ELR (cell line): ENCODE measurements around the gene MDK.
A peak's percentile ranks its signal among the peaks of the same experiment; 100 is the strongest.

Experiments
- DNase-seq: peaks from one replicate; pipeline ENCODE4 v3.0.0-alpha.2; 2015; ENCODE audit warnings: low read depth

MDK gene

DNA sequence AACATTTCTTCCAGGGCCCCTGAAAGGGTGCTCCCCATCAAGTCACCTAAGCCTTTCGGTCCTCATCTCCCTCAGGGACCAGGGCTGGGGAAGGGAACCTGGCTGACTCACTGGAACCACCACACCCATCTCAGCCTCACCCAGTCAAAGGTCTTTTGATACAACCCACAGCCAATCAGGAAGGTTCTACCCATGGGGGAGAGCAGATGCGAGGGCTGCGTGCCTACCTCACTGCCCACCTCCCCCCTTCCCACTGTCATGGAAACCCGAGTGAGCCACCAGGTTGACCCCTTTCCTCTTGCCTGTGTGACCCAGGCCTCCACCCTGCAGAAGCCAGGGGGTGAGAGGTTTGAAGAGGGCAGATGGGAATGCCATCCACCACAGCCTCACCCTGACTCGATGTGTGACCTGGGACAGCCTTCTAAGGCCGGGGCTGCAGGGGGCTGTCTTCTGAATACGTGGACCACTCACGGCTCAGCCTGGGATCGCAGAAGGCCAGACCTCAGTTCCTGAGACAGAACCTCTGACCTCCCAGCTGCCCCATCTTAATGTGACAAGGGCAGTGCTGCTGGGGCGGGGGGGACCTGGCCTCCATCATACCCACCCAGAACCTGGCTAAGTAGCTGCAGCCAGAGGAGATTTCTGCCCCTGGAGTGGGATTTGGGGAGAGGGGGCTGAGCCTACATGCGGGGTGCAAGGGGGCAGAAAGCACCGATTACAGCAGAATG lies 2.7 kb downstream of the MDK start:
- DNase-seq, result no peak

DNA sequence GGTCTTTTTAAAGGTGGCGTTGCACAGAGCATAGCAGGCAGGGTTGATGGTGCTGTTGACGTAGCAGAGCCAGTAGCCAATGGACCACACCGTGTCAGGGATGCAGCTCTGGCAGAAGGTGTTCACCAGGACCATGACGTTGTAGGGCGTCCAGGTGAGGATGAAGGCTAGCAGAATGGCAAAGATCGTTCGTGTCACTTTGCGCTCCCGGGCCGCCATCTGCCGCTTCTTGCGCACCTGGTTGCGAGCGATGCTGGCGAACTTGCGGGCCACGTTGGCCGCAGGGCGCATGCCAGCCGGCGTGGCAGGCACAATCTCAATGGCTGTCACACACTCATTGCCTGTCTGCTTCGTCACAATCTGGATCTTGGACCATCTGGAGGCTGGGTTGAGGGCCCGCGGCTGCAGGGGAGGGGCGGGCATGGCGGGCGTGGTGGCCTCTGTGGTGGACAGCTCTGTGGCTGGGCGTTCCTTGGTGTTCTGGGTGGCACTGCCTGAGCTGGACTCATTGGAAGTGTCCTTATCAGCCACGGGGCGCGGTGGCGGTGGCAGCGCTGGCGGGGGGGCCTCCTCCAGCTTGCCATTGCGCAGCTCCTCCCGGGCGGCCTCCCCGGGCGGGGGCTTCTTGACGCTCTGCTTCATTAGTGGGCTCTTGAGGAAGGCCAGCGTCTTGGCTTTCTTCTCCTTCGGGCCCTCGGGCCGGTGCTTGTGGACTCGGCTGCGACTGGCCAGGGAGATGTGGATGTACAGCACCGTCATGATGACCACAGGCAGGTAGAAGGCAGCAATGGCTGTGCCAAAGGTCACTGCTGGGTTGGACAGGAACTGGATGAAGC lies 3.9 kb downstream of the MDK start:
- DNase-seq, result no peak

DNA sequence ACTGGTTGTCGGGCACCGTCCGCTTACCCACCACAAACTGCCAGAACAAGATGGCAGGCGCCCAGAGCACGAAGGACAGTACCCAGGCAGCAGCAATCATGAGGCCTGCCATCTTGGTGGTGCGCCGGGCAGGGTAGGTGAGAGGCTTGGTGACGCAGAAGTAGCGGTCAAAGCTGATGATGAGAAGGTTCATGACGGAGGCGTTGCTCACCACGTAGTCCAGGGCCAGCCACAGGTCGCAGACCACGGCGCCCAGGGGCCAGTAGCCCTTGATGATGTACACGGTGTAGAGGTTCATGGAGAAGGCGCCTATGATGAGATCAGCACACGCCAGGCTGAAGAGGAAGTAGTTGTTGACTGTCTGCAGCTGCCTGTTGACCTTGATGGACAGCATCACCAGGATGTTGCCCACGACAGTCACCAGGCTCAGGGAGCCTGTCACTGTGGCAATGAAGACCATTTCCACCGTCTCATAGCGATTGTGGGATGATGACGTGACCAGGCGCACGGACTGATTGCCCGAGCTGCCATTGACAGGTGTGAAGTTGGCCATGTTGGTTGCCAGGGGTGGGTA lies 4.6 kb downstream of the MDK start:
- no peak for DNase-seq

DNA sequence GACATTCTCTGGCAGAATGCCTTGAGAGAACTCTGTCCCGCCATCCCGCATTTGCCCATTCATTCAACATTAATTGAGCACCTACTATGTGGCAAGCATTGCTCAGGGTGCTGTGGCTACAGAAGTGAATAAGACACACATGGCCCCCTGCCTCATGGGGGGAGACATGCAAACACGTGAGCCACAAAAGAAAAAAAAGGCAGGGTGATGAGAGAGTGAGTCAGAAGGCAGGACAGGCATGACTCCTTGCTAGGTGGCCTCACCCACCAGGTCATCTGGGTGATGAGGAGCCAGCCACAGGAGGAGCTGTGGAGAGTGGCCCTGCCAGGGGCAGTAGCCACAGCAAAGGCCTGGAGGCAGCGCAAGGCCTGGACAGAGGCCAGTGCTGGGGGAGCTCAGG lies 5.2 kb downstream of the MDK start:
- DNase-seq, result peak; percentile 86

DNA sequence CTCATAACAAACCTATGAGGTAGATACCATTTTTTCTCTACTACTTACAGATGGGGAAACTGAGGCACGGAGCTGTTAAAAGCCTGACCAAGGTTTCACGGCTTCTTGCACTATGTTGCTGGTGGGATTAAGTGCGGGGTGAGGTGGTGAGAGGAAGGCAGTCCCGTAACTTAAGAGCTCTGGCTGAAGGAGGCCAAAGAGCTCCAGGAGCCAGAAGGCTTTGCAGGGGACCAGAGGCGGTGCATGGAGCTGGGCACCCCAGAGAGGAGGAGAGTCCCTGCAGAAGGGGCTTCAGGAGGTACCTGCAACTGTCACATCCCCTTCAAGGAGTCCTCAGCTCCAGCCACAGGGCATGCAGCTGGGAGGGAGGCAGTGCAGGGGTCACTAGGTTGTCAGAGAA lies 6.0 kb downstream of the MDK start:
- DNase-seq, result no peak

DNA sequence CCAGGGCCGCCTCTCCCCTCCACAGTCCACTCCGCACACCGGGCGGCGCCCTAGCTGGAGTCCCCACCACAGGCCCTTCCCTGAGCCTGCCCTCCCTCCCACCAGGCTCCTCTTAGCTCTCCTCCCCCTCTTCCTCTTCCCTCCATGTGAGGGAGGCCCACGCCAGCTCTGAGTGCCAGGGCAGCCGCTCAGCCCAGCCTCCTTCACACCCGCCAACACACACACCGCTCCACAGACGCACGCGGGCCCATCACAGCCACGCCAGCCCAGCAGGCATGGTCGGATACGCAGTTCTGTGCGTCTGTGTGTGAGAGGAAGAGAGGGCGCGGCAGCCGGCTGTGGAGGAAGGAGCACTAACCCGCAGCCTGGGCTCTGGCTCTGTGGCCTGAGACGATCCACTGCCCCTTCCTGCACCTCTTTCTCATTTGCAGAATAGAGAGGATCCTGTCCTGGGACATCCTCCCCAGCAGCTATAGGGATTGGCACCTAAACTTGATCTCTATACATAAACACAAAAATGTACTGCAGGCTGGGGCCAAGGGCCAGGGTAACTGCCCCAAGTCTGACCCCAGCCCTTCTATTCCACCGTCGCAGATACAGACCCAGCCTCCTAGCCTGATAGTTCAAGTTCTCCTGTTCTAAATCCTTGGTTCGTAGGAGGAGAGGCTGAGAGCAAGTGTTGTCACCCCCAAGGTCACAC lies 6.6 kb downstream of the MDK start:
- DNase-seq, result no peak

DNA sequence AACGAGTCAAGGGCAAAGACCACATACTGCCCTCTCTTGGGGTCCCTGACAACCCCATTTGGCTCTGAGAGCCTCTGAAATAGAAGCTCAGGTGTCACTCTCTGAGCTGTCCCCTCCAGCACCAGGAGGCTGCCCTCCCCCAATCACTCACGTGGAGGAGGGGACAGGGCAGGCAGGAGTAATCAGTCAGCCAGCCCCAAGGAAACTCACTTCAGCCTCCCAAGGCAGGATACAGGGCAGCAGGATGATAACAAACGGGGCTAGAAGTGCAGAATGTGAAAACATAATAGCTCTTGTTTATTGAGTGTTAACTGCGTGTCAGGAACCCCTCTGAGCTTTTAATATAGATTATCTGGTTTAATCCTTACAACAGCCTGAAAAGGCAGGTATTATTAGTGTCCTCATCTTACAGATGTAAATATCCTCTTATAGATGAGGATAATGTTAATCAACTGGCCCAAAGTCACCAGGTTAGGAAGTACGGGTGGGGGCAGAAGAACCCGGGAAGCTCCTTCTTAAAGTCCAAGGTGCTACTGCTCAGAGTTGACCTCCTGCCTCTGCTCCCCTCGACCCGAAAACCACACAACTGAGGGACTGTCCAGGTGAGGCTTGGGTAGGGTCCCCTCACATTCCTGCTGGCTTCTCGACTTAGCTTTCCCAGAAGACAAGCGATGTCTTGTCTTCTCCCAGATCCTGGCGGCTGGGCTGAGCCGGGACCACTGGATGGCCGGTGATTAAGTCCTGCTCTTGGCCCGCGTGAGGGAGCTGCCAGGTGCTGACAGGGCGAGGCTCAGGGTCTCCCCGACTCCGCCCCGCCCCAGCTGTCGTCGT lies 7.4 kb downstream of the MDK start:
- DNase-seq, result no peak

DNA sequence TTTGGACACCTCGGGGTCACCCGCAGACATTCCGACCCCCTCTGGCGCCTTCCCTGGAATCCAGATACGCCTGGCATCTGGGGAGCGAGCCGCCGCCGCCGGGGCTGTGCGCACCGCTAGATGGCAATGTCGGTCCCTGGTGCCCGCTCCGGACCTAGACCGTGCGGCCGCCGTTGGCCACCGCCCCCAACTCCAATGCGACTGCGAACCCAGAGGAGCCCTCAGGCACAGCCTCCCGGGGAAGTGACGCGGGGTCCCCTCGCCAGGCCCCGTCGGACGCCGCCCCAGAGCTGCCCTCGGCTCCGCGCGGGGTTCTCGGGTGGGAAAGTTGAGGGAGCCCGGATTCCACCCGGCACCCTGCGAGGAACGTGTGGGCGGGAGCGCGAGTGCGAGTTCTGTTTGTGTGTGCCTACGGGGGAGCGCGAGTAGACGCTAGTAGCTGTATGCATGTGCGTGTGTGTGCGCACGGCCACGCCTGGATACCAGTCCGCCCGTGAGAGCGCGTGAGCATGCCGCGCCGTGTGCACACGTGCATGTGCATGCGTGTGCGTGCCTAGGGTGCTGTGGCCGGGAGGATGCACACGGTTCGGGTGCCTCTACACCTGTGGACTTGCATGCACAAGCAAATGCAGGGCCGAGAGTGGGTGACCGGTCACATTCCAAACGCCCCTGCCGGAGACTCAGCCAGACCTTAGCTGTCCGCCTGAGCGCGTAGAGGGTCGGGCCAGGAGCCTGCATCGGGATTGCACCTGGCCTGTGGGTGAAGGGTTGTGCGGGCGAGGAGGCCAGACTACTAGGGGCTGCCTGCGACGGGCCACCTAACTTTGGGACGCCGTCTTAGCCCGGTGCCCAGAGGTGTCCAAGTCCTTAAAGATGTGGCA lies 8.2 kb downstream of the MDK start:
- peak; percentile 80 for DNase-seq

DNA sequence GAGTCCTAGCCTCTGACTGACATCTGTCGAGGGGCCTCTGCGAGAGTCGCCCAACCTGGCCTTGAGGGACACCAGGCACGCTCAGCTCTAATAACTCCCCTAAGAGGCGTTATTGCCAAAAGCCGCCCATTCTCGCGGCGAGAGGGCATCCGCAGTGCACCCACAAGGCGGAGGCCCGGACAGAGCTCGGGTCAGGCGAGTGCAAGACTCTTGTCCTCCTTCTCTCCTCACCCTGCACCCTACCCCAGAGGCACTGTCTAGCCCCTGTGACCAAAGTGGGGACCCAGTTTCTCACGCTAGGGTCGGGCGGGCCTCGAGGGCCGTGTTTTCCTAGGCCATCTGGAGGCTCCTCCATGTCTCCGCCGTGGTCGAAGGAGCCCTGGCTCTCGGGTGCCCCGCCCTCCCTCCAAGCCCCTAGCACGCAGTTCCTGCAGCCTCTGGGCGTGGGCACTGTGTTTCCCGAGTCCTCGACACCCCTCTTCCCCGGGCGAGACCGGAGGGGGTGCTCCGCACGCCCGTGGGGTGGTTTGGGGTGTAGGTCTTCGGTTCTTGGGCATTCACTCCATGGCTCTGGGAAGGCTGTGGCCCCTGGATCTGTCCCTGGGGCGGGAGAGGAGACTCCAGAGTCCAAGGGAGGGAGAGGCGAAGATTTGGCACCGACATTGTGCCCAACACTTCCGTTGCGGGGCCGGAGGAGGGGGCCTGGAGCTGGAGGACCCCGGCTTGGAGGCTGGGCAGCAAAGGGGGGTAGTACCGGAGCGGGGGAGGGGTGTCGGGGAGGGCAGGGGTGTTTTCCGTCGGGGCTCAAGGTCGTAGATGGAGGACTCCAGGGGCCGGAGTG lies 9.1 kb downstream of the MDK start:
- no peak for DNase-seq

DNA sequence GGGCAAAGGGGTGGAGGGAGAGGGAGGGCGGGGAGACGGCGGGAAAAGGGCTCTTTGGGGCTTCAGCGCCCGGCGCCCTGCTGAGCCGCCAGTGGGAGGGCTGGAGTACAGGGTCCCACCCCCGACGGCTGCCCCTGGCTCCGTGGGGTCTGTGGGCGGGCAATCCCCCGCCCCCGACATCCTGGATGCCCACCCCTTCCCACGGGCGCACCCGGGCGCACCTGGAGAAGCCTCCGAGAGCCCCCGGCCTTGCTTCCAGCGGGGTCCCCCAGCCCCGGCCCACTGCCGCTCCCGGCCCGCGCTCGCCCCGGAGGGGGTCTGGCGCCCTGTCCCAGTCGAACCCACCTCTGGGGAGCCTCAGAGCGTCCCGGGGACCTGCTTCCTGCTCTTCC lies 9.7 kb downstream of the MDK start:
- no peak for DNase-seq

DNA sequence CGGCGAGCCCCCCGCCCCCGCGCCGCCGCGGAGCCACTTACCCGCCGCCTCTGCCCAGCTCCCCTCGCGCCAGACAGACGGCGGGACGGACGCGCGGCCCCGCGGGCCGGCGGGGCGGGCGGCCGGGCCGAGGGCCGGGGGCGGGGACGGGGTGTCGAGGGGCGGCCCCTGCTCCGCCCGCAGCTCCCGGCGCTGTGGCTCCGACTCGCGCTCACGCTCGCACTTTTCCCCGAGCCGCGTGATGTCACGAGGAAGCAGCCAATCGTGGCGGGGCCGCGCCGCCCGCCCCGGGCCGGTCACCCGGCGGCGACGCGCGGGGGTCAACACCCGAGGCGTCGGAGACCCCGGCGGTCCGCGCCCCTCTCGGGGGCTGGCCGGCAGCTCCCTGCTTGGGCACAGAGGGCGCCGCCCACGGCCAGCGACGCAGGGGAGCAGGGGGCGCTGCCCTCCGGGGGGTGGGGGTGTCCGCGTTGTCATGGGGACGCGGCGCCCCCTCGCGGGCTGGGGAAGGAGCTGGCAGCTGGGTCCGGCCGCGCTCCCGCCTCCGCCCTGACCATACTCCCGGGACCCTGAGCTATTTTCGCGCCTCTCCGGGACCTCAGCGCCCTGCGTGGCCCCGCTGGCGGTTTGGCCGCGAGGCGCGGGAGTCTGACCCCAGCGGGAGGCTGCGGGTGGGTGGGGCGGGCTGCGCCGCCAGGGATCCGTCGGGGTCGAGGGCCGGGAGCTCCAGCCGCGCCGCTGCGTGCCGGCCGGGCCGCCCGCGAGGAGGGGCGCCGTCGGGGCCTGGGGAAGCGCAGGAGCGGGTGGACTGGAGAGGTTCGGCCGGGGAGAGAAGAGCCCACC lies 10.3 kb downstream of the MDK start, which contains the start of gene CHRM4:
Gene CHRM4, minus strand, starts transcription at position 199 of the 843 bp plus-strand sequence. CDS start 5,219 bp downstream, outside the sequence.
- DNase-seq, result peak; percentile 66

DNA sequence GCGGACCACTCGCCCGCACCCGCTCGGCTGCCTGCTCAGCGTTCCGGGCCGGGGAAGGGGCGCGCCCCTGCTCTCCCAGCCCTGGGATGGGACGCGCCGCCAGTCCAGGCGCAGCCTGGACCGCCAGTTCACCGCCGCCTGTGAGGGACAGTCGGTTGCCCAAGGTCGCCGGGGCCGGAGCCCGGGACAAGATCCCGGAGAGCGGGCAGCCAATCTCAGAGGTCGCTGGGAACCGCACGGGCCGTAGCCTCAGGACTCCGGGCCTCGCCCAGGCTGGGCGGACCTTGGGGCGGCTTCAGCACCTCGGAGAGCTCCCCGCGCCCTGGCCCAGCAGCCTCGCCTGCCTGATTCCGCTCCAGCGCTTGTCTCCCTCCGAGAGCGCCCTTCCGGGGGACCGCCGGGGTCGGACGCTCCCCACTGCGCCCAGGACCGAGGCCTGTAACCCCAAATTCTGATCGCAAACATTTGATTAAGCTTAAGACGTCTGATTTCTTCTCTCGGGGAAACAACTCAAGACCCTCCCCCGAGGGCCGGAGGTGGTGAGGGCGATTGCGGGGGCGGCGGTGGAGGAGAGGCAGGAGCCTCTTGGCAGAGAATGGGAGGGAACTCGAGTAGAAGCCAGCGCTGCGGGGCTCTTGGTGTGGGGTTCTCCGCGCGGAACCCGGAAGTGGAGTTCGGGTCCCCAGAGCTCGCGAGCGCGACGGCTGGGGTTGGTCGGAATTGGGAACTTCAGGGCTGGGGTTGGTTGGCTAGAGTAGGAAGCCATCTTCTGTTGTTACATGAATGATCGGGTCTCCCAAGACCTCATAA lies 11.2 kb downstream of the MDK start:
- DNase-seq, result peak; percentile 85

DNA sequence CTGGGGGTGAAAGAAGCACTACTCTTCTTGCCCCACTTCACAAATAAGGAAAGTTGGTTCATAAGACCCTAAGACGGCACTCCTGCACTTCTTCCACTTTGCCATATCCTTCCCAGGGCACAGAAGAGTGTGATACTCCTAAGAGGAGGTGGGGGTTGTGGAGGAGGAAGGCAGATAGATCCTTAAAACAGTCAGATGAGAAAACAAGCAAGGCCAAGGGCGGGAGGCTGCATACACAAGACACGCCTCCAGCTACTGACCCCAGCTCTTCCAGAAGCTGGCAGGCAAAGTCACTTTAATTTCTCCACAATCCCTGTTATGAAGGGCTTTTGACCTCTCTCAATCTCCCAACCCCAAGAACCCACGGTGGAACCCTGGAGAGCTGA lies 11.8 kb downstream of the MDK start:
- DNase-seq, result no peak

DNA sequence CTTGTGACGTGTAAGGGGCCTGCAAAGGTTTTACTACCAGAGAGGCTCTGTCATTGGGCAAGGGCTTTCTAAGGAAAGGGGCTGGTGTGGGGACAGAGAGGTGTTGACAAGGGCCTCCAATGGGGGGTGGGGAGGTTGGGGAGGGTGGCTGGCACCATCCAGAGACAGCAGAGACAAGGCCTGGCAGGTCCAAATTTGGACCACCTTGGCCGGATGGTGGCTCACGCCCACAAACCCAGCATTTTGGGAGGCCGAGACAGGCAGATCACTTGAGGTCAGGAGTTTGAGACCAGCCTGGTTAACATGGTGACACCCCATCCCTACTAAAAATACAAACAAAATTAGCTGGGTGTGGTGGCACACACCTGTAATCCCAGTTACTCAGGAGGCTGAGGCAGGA lies 12.3 kb downstream of the MDK start:
- no peak for DNase-seq

DNA sequence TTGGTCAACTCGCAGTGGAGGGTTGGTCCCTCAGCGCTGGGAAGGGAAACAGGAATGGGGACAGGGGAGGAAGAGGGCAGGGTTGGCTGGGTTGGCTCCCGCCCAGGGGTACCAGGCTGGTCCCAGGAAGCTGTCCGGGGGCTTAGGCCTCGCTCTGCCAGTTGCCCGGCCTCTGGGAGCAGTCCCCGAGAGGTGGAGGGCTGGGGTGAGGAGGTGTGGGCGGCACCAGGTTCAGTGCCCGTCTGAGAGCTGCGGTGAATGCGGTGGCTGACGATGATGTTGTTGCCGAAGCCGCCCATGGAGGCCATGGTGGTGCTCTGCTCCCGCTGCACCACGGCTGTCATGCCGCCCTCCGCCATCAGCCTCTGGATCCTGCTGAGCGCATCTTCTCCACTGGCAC lies 16.1 kb downstream of the MDK start:
- no peak for DNase-seq

DNA sequence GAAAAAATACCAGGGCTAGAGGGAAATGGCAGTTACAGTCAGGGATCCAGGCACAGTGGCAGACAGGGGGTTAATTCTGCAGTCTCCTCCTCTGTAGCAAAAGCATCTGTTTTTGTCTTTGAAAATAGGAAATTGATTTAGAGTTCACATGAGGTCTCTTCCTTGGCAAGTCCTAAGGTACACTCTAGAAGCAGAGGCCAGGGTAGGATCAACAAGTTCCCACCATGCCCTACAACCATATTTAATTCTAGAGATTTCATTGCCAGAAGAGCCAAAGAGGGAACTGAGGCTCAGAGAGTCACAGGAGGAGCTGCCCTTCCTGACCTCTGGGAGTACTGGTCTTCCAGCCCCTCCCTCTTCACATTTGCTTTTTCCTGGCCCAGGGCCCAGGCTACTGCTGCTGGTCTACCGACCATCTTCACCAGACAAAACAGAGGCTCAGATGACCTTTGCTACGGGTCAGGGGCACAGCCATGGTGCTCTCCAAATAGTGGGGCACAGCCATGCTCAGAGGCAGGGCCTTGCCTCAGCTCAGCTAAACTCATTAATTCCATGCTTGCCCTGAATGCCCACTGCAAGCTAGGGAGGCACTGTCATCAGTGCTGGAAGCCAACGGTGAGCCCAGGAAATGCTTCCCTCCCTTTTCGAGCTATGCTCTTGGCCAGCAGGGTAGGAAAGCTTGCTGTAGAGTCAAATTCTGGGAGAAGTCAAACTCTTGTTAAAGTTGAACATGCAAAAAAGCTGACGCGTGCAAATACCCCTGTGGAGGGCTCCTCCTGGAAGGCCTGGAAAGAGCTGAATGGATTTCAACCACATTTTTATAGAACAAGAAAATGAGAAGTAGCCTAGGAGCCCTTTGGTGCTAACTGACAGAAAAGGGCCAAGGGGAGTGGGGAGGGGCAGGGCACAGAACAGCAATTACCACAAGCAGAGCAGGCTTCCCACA lies 21.8 kb downstream of the MDK start:
- DNase-seq, result no peak
